Measurements from ENCODE around the gene GNAO1.

GNAO1 gene

DNA sequence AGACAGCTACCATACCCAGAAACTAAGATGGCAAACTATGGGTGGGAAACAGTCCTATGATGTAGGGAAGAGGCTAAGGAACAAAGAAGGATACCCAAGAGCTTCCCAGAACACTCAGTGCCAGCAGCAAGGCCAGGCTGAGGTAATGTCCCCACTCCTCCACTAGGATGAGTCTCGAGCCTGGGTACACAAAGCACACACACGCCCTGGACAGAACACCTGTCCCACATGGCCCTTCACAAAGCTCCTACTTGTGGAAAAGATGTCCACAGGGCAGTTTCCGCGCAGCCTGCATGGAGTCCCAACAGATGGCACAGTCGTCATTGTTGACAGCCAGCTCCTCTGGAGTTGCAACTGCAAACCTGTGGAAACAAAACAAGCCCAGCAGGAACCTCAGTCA, 210.2 kb downstream of the GNAO1 start:
- peaks cover 17% of the 10 kb centered on the region for H3K36me3 Mint-ChIP-seq
- H3K4me3 Mint-ChIP-seq, result no peak overlapping the region
- no peaks in the 10 kb centered on the region for H3K27me3 Mint-ChIP-seq
- H3K4me1 Mint-ChIP-seq (ENCODE audit: low read depth), result no peaks in the 10 kb centered on the region
- no peaks in the 10 kb centered on the region for H3K9me3 Mint-ChIP-seq (ENCODE audit: low read depth)
- no peak overlapping the region for H3K27ac Mint-ChIP-seq

DNA sequence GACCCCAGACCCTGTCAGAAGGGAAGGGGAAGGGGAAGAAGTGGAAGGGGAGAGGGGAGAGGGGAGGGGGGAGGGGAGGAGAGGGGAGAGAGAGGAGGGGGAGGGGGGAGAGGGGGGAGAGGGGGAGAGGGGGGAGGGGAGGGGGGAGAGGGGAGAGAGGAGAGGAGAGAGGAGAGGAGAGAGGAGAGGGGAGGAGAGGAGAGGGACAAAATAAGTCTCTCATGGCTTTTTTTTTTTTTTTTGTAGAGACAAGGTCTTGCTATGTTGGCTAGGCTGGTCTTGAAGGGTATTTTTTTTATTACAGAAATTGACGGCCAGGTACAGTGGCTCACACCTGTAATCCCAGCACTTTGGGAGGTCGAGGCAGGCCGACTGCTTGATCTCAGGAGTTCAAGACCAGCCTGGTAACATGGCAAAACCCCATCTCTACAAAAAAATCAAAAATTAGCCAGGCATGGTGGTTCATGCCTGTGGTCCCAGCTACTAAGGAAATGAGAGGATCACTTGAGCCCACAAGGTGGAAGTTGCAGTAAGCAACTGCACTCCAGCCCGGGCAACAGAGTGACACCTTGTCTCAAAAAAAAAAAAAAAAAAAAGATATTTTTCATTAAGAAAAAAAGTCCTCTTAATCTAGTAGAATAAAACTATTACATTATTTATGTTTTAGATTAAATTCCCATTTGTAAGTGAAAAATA, 214.8 kb downstream of the GNAO1 start:
- Mint-ChIP-seq H3K9me3 (ENCODE audit: low read depth) (no peaks in the 10 kb centered on the region), H3K4me1 (ENCODE audit: low read depth) (no peaks in the 10 kb centered on the region), H3K27ac (no peak overlapping the region), H3K36me3 (peaks cover 15% of the 10 kb centered on the region), H3K27me3 (no peaks in the 10 kb centered on the region), H3K4me3 (no peak overlapping the region)
